HG03520 (cell line): Measurements from ENCODE around the gene CCL8.
"Not testable (repeated sequence)": the region's sequence is repeated elsewhere in the genome, so short reads cannot be mapped to it uniquely, and the experiment has no call there.

Source experiments
- ATAC-seq: cut with Tn5 transposase; IDR thresholded peaks from one replicate; pipeline ENCODE4 v1.9.1; 2021; ENCODE audit warnings: mild to moderate bottlenecking, moderate library complexity; ENCODE audit not compliant: unreplicated experiment

The CCL8 gene

DNA sequence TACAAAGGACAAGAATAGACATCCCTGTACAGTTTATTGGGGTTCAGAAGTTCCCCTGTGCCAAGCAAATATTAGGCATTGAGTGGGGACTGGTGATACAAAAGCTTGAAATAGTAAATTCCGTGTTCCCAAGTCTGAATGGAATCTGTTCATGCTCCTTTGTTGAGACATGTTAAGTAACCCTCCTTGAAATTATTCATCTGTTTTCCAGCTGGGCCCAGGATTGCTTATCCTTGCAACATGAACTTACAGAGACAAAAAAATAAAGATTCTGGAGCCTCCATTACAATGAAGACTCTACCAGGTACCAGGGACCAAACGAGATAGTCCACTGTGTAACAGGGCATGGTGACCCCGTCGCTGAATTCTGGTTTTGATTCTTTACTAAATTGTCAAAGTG is 6.1 kb upstream of the CCL8 start:
- no peak for ATAC-seq

- ATAC-seq, result no peak
These were observed 5.0 kb upstream of the CCL8 start for GRCh38 chr17:34314279-34314678.

GRCh38 chr17:34318474-34318873 is 761 bp upstream of the CCL8 start:
- no peak for ATAC-seq

DNA sequence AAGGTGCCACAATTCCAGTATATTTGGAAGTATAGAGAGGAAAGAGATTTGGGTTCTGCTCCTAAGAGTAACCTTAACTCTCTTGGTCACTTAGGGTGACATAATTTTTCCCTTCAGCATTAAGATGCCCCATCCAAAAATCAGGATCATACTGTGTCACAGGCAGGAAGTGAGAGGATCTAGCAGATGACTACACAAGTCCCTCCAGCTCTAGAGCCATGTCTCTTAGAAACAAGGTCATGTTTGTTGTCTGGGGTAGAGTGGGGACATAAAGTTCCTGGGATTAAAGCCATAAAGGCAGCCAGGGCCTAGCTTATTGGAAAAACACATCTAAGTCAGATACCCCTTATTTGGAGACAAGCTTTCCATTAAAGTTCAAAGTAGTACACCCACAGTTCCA is 2.7 kb downstream of the CCL8 start:
- no peak for ATAC-seq

DNA sequence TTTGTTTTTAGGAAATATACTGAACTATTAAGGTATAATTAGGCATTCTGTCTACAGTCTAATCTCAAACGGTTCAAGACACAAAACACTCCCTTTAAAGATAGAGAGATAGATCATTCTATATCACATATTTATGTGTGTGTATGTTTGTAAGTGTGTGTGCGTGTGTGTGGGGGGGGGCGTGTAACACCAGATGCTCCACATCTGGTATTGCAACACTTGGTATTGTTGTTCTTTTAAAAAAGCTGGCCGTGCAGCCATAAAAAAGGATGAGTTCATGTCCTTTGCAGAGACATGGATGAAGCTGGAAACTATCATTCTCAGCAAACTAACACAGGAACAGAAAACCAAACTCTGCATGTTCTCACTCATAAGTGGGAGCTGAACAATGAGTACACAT is 8.3 kb downstream of the CCL8 start:
- ATAC-seq, result not testable (repeated sequence)

GRCh38 chr17:34337701-34338100 is 18.5 kb downstream of the CCL8 start:
- no peak for ATAC-seq

DNA sequence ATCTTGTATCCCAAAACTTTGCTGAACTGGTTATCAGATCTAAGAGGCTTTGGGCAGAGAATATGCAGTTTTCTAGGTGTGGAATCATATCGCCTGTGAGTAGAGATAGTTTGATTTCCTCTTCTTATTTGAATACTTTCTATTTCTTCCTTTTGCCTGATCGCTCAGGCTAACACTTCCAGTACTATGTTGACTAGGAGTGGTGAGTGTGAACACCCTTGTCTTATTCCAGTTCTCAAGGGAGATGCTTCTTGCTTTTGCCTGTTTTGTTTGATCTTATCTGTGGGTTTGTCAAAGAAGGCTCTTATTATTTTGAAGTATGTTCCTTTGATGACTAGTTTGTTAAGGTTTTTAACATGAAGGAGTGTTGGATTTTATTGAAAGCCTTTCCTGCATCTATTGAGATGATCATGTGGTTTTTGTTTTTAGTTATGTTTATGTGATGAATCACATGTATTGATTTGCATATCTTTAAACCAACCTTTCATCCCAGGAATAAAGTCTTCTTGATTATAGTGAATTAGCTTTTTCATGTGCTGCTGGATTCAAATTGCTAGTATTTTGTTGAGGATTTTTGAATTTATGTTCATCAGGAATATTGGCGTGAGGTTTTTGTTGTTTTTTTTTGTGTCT is 20.0 kb downstream of the CCL8 start:
- ATAC-seq, result no peak

DNA sequence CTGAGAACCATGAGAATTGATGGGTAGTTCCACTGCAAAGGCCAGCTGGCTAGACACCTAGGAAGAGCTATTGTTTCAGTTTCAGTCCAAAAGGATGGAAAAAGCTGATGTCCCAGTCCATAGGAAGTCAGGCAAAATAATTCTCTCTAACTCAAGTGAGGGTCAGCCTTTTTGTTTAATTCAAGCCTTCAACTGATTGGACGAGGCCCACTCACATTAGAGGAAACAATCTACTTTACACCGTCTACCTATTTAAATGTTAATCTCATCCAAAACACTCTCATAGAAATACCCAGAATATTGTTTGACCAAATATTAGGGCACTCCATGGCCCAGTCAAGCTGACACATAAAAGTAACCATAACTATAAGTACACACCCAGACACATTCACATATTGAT is 22.7 kb downstream of the CCL8 start:
- no peak for ATAC-seq

- ATAC-seq, result no peak
These were observed 27.8 kb downstream of the CCL8 start for GRCh38 chr17:34347063-34347462.

DNA sequence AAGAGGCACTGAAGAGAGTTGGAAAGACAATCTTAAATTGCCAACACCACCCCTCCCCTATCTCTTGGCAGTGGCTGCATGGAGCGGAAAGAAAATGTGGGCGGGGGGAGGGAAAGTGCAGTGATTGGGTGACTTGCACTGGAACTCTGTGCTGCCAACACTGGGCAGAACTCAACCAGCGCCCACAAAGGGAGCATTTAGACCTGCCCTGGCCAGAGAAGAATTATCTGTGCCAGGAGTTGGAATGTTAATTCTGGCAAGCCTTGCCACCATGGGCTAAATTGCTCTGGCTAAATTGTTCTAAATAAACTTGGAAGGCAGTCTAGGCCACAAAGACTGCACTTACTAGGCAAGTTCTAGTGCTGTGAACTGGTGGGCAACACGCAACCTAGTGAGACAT is 30.5 kb downstream of the CCL8 start:
- no peak for ATAC-seq

DNA sequence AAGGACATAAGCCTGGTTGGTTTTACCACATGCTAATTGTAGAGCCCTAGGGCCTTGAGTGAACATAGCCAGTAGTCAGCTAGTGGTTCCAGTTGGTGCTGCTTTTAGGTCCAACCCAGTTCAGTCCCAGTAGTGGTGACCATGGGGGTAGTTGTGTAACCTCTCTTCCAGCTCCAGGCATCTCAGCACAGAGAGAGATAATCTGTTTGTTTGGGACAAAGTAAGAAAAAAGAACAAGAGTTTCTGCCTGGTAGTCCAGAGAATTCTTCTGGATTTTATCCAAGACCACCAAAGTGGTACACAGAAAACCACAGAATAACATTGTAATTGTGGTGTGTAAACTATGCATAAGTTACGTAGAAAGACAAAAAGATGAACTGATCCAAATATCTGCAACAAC is 31.9 kb downstream of the CCL8 start:
- ATAC-seq, result no peak

GRCh38 chr17:34352191-34352590 is 33.0 kb downstream of the CCL8 start:
- no peak for ATAC-seq

- ATAC-seq, result no peak
These were observed 35.4 kb downstream of the CCL8 start for GRCh38 chr17:34354637-34355036.

DNA sequence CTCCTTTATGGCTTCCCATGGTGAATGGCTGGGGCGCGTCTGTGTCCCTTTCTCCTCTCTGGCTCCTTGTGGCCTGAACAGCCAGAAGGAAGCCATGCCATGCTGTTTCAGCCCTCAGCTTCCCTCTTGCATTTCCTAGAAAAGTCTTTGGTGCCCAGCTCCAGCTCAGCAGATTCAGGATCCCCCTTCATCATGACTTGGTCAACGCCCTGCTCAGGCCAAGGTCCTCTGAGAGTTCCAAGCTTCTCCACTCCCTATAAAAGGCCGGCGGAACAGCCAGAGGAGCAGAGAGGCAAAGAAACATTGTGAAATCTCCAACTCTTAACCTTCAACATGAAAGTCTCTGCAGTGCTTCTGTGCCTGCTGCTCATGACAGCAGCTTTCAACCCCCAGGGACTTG is 37.0 kb downstream of the CCL8 start, which contains the start of gene CCL13:
Gene CCL13 (plus strand): TSS at position 287 of the 400 bp plus-strand sequence. CDS start 47 bp downstream, at position 334.
- ATAC-seq, result no peak

DNA sequence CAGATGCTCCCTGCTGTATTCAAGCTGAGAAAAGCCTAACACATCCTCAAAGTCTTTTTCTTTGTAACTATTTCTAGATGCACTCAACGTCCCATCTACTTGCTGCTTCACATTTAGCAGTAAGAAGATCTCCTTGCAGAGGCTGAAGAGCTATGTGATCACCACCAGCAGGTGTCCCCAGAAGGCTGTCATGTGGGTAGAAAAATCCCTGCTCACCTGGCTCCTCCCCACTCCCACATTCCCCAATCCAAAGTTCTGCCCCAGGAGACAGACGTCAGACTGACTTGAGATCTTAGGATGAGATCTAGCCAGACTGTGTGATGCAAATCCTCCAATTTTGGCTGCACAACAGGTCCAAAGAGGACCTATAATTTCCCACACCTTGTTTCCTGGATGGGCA is 38.2 kb downstream of the CCL8 start:
- ATAC-seq, result no peak

DNA sequence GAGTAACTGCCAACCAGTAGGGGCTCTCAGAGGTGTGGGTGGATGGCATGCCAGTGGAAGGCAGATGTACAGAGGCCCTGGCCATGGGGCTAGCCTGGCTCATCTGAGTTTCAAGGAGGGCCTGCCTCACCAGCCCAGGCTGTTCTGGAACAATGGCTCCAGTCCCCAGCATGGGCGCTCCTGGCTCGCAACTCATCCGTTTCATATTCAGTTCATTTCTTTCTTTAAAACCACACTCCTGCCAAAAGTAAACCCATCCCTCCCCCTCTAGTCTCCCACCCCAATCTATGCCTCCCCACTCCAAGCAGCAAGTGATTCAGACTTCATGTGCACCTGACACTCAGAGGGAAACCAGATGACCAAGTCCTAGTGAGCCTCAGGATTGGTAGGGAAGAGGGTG is 39.4 kb downstream of the CCL8 start:
- ATAC-seq, result no peak

- ATAC-seq, result no peak
These were observed 41.5 kb downstream of the CCL8 start for GRCh38 chr17:34360601-34361270.

DNA sequence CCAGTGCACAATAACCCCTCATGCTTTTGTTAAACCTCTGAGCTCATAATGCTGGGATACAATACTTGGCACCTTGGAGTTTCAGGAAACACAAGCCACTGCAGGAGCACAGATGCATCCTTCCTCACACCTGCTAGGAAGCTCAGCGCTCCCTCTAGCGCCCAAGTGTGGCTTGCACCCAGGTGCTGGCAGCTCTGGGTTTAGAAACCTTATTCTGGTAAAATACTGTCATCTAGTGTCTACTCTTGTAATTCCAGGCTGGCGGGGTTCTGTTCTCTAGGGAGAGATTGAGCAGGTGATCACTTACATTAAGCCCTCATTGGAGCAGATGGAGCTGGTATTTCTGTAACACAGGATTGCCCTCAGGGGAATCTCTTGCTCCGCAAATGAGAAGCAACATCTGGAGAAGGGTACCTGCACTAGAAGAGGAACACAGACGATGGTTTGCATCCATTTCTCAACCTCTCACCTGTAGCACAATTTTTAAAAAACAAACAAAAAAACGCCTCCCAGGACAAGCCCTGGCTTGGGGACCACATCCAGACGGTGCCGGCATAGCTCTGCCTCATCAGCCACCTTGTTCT is 42.3 kb downstream of the CCL8 start:
- ATAC-seq, result no peak

DNA sequence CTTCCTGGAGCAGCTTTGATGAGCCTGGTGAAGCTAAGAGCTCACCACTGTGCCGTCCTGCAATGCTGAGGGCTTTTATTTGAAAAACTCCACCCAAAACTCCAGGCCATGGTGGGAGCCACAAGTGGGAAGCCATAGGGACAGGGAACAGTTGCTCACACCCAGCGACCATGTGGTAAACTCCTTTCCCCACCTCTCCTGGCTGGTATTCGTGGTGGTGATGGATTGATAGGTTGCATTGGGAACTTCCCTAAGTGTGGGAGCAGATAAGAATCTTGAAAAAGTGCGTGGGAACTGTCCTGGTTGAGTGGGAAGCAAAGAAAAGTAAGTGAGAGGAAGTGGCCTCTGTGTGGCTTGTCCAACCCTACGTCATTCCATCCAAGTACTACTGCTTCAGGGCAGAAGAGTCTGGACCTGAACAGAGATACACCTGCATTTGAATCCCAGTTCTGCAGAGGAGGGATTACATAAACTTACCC is 44.0 kb downstream of the CCL8 start, which contains the start of gene CCL1:
Gene CCL1 (minus strand): TSS at position 51 of the 479 bp plus-strand sequence. CDS start 72 bp downstream, outside the sequence.
- no peak for ATAC-seq

DNA sequence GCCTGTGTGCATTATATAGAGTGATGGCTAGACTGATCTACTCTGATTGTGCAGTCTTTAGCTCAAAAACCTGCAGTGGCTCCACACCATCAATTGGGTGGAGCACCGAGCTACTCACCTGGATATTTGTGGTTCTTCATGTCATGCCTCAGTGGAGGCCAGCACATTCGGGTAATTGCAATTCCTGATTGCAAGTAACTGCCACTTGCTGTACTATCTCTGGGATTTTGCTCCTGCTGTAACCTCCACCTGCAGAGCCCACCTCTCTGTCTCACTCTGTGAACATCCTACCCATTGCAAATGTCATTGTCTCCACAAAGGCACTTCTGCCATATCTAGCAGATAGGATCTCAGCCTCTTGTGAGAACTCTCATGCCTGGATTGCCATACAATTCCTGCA is 45.5 kb downstream of the CCL8 start:
- ATAC-seq, result no peak

GRCh38 chr17:34365340-34365739 is 46.1 kb downstream of the CCL8 start:
- ATAC-seq, result no peak

DNA sequence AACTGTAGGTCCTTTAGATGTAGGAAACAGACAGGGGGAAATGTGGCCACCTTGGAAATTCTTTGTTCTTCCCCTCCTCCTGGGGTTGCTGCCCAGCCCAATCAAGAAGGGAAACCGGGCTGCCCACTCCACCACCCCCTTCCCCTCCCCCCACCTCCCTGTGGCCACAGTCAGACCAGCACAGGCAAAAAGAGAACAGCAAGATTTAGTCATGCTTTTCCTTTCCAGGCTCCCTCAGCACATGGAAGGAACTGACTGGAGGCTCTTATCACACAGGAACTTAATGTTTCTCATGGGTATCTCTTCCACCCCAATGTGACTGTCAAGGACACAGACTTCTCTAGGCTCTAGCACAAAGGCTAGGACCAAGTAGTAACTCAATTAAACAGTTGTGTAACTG is 46.8 kb downstream of the CCL8 start:
- ATAC-seq, result no peak
